ENCODE measurements around the gene IQSEC1. TPM values are rescaled to one million over a fixed set of nuclear protein-coding genes. Genes with fewer than 3 reads are reported as not detected.

IQSEC1 gene
- total and polyA plus RNA-seq, 2 of the 8 experiments (the other 6 are each of a cell fraction or from before 2014, with no cell fraction given), result 6.8 to 28.8 TPM

DNA sequence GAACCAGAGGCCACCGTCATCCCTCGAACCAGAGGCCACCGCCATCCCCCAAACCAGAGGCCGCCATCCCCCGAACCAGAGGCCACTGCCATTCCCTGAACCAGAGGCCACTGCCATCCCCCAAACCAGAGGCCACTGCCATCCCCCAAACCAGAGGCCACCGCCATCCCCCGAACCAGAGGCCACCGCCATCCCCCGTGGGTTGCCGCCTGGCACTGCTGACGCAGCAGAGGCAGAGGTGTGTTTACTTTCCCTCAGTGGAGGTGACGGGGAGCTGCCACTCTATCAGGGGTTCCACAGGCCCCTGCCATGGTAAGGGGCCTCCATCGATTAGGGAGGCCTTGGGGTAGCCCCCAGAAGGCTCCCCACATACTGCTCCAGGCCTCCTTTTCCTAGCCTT is 1.5 kb downstream of the IQSEC1 start (continued):
- TF ChIP-seq, protein P1, sequence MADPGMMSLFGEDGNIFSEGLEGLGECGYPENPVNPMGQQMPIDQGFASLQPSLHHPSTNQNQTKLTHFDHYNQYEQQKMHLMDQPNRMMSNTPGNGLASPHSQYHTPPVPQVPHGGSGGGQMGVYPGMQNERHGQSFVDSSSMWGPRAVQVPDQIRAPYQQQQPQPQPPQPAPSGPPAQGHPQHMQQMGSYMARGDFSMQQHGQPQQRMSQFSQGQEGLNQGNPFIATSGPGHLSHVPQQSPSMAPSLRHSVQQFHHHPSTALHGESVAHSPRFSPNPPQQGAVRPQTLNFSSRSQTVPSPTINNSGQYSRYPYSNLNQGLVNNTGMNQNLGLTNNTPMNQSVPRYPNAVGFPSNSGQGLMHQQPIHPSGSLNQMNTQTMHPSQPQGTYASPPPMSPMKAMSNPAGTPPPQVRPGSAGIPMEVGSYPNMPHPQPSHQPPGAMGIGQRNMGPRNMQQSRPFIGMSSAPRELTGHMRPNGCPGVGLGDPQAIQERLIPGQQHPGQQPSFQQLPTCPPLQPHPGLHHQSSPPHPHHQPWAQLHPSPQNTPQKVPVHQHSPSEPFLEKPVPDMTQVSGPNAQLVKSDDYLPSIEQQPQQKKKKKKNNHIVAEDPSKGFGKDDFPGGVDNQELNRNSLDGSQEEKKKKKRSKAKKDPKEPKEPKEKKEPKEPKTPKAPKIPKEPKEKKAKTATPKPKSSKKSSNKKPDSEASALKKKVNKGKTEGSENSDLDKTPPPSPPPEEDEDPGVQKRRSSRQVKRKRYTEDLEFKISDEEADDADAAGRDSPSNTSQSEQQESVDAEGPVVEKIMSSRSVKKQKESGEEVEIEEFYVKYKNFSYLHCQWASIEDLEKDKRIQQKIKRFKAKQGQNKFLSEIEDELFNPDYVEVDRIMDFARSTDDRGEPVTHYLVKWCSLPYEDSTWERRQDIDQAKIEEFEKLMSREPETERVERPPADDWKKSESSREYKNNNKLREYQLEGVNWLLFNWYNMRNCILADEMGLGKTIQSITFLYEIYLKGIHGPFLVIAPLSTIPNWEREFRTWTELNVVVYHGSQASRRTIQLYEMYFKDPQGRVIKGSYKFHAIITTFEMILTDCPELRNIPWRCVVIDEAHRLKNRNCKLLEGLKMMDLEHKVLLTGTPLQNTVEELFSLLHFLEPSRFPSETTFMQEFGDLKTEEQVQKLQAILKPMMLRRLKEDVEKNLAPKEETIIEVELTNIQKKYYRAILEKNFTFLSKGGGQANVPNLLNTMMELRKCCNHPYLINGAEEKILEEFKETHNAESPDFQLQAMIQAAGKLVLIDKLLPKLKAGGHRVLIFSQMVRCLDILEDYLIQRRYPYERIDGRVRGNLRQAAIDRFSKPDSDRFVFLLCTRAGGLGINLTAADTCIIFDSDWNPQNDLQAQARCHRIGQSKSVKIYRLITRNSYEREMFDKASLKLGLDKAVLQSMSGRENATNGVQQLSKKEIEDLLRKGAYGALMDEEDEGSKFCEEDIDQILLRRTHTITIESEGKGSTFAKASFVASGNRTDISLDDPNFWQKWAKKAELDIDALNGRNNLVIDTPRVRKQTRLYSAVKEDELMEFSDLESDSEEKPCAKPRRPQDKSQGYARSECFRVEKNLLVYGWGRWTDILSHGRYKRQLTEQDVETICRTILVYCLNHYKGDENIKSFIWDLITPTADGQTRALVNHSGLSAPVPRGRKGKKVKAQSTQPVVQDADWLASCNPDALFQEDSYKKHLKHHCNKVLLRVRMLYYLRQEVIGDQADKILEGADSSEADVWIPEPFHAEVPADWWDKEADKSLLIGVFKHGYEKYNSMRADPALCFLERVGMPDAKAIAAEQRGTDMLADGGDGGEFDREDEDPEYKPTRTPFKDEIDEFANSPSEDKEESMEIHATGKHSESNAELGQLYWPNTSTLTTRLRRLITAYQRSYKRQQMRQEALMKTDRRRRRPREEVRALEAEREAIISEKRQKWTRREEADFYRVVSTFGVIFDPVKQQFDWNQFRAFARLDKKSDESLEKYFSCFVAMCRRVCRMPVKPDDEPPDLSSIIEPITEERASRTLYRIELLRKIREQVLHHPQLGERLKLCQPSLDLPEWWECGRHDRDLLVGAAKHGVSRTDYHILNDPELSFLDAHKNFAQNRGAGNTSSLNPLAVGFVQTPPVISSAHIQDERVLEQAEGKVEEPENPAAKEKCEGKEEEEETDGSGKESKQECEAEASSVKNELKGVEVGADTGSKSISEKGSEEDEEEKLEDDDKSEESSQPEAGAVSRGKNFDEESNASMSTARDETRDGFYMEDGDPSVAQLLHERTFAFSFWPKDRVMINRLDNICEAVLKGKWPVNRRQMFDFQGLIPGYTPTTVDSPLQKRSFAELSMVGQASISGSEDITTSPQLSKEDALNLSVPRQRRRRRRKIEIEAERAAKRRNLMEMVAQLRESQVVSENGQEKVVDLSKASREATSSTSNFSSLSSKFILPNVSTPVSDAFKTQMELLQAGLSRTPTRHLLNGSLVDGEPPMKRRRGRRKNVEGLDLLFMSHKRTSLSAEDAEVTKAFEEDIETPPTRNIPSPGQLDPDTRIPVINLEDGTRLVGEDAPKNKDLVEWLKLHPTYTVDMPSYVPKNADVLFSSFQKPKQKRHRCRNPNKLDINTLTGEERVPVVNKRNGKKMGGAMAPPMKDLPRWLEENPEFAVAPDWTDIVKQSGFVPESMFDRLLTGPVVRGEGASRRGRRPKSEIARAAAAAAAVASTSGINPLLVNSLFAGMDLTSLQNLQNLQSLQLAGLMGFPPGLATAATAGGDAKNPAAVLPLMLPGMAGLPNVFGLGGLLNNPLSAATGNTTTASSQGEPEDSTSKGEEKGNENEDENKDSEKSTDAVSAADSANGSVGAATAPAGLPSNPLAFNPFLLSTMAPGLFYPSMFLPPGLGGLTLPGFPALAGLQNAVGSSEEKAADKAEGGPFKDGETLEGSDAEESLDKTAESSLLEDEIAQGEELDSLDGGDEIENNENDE (IDR thresholded peaks at IDR 0.05; ENCODE audit: insufficient replicate concordance, low read length), result no peak
- TF ChIP-seq HDAC6 (IDR thresholded peaks at IDR 0.05; ENCODE audit: low read depth, low read length), result no peak
- TF ChIP-seq SIN3A (conservative IDR thresholded peaks at IDR 0.05 in 1 of 2, IDR thresholded peaks at IDR 0.05 in 1 of 2; ENCODE audit: low read depth in 1 of 2, low read length in 2 of 2), result no peak
- TF ChIP-seq CREB1 (IDR thresholded peaks at IDR 0.05), result no peak
- TF ChIP-seq TEAD4 (IDR thresholded peaks at IDR 0.05; ENCODE audit: low read depth, low read length), result no peak
- no peak for TF ChIP-seq HDAC2 (IDR thresholded peaks at IDR 0.05; ENCODE audit: borderline replicate concordance in 1 of 2, low read depth in 2 of 2, low read length in 2 of 2)
- TF ChIP-seq EP300 (IDR thresholded peaks at IDR 0.05; ENCODE audit: borderline replicate concordance in 1 of 2, low read depth in 2 of 2, low read length in 2 of 2), result no peak
- no peak for TF ChIP-seq GABPA (IDR thresholded peaks at IDR 0.05; ENCODE audit: borderline replicate concordance, insufficient read depth, low read length)
- no peak for TF ChIP-seq JUN (IDR thresholded peaks at IDR 0.05; ENCODE audit: low read depth, low read length)
- TF ChIP-seq CHD1 (IDR thresholded peaks at IDR 0.05; ENCODE audit: low read depth, low read length), result no peak
- TF ChIP-seq SP1 (IDR thresholded peaks at IDR 0.05; ENCODE audit: low read depth, low read length), result no peak
- TF ChIP-seq CEBPB (IDR thresholded peaks at IDR 0.05; ENCODE audit: low read depth, low read length), result no peak
- TF ChIP-seq POLR2A (IDR thresholded peaks at IDR 0.05; ENCODE audit: control extremely low read depth in 1 of 2, low read depth in 2 of 2, low read length in 2 of 2), result no peak
